ENCODE data around the gene FAM168A.

FAM168A gene

GRCh38 chr11:73355109-73355508 is 242.8 kb downstream of the FAM168A start:
- H3K9ac ChIP-seq (ENCODE audit: insufficient read length, low read depth): no peak overlapping the region
- DNase-seq (ENCODE audit: low read depth, low spot score): no peak
- no peaks in the 10 kb centered on the region for H3K9me3 ChIP-seq (ENCODE audit: insufficient read depth, low read length)
- peaks cover 2% of the 10 kb centered on the region for H3K4me1 ChIP-seq (ENCODE audit: insufficient read depth, insufficient read length)
- TF ChIP-seq SUZ12 (IDR thresholded peaks at IDR 0.05; ENCODE audit: extremely low read depth, insufficient read depth, insufficient read length): no peak
- no peak for TF ChIP-seq ZNF274 (IDR thresholded peaks at IDR 0.05; ENCODE audit: low read depth, low read length)
- TF ChIP-seq YY1 (IDR thresholded peaks at IDR 0.05; ENCODE audit: insufficient read depth, insufficient read length): no peak
- H3K36me3 ChIP-seq (ENCODE audit: insufficient read depth, insufficient read length, low read length): peaks cover 63% of the 10 kb centered on the region
- no peak overlapping the region for H3K4me3 ChIP-seq (ENCODE audit: insufficient read length, low read depth)
- no peaks in the 10 kb centered on the region for H3K27me3 ChIP-seq (ENCODE audit: insufficient read depth, insufficient read length)

- H3K9ac ChIP-seq (ENCODE audit: insufficient read length, low read depth): no peak overlapping the region
- no peak overlapping the region for H3K4me3 ChIP-seq (ENCODE audit: insufficient read length, low read depth)
- DNase-seq (ENCODE audit: low read depth, low spot score): no peak
- no peaks in the 10 kb centered on the region for H3K4me1 ChIP-seq (ENCODE audit: insufficient read depth, insufficient read length)
- H3K9me3 ChIP-seq (ENCODE audit: insufficient read depth, low read length): no peaks in the 10 kb centered on the region
- TF ChIP-seq YY1 (IDR thresholded peaks at IDR 0.05; ENCODE audit: insufficient read depth, insufficient read length): no peak
- no peak for TF ChIP-seq SUZ12 (IDR thresholded peaks at IDR 0.05; ENCODE audit: extremely low read depth, insufficient read depth, insufficient read length)
- no peak for TF ChIP-seq ZNF274 (IDR thresholded peaks at IDR 0.05; ENCODE audit: low read depth, low read length)
- H3K27me3 ChIP-seq (ENCODE audit: insufficient read depth, insufficient read length): no peaks in the 10 kb centered on the region
- H3K36me3 ChIP-seq (ENCODE audit: insufficient read depth, insufficient read length, low read length): peaks cover 49% of the 10 kb centered on the region
Measured at GRCh38 chr11:73353422-73353821, 244.5 kb downstream of the FAM168A start.

GRCh38 chr11:73350908-73351636 is 246.8 kb downstream of the FAM168A start:
- Histone ChIP-seq H3K4me3 (ENCODE audit: insufficient read length, low read depth) (no peak overlapping the region), H3K4me1 (ENCODE audit: insufficient read depth, insufficient read length) (no peaks in the 10 kb centered on the region), H3K9ac (ENCODE audit: insufficient read length, low read depth) (no peak overlapping the region), H3K9me3 (ENCODE audit: insufficient read depth, low read length) (no peaks in the 10 kb centered on the region), H3K36me3 (ENCODE audit: insufficient read depth, insufficient read length, low read length) (peaks cover 48% of the 10 kb centered on the region), H3K27me3 (ENCODE audit: insufficient read depth, insufficient read length) (no peaks in the 10 kb centered on the region)
- no peak for TF ChIP-seq ZNF274 (IDR thresholded peaks at IDR 0.05; ENCODE audit: low read depth, low read length)
- no peak for TF ChIP-seq SUZ12 (IDR thresholded peaks at IDR 0.05; ENCODE audit: extremely low read depth, insufficient read depth, insufficient read length)
- TF ChIP-seq YY1 (IDR thresholded peaks at IDR 0.05; ENCODE audit: insufficient read depth, insufficient read length): no peak
- DNase-seq (ENCODE audit: low read depth, low spot score): no peak
